ENCODE results near the gene GALNT2. TPM values are rescaled to one million over a fixed set of nuclear protein-coding genes. Genes with fewer than 3 reads are reported as not detected.

GALNT2 gene
- total and polyA plus RNA-seq, 9 of the 15 experiments (the other 6 are each of a cell fraction or from before 2014, with no cell fraction given): 1.6 to 106 (median 51.9) TPM

GRCh38 chr1:230176871-230177411 is 109.9 kb downstream of the GALNT2 start:
- intact Hi-C loops (cut with micrococcal nuclease): loop anchor here (10.0 kb wide), 1 partner anchor 332 kb away; no protein-coding TSS in a partner anchor
- Histone ChIP-seq H3K4me1 (replicated peaks in 1 of 2; ENCODE audit: control insufficient read depth in 2 of 2, insufficient read depth in 2 of 2, low read length in 2 of 2) (peaks cover 17 to 38% of the 10 kb centered on the region in 2 experiments), H3K9me3 (replicated peaks; ENCODE audit: control insufficient read depth, insufficient read depth, low read depth, low read length) (no peaks in the 10 kb centered on the region), H3K36me3 (ENCODE audit: control insufficient read depth, insufficient read depth, low read length) (peaks cover 32% of the 10 kb centered on the region; the same call in 2 of the 3 replicates), H3K9ac (ENCODE audit: insufficient read depth in 1 of 2, low read depth in 2 of 2, low read length in 2 of 2) (peak overlapping the region; percentile 24 to 82), H4K20me1 (replicated peaks; ENCODE audit: control insufficient read depth, insufficient read depth, low read length) (0 out of 2 replicates have a peak, but pooled peaks cover 5% of the 10 kb centered on the region), H3K27me3 (ENCODE audit: control insufficient read depth in 2 of 2, insufficient read depth in 2 of 2, low read length in 2 of 2) (no peaks in the 10 kb centered on the region), H3K4me2 (ENCODE audit: insufficient read depth, low read length) (peak overlapping the region; percentile 80), H3K4me3 (peak overlapping the region; percentile 24), H3K9me1 (ENCODE audit: control insufficient read depth, insufficient read depth, low read length) (no peaks in the 10 kb centered on the region), H2AFZ (ENCODE audit: low read depth, low read length) (peak overlapping the region; percentile 78), H3K27ac (ENCODE audit: extremely low read depth, low read depth, low read length) (peak overlapping the region; percentile 66), H3K79me2 (ENCODE audit: control insufficient read depth, insufficient read depth, low read length) (peaks cover 54% of the 10 kb centered on the region)
- ChIA-PET CTCF (ENCODE audit: low intra/inter-chr PET ratio) (no interaction called here), POLR2A (interaction anchor here (0.5 to 1.5 kb wide), 13 partner anchors 9 to 638 kb away, joined by 3 to 6 read pairs (median 4); no protein-coding TSS in a partner anchor)
- peak; percentile 66 to 86 (median 76) for DNase-seq (ENCODE audit: extremely low read depth in 1 of 4, low spot score in 3 of 4)
- FAIRE-seq: peak; percentile 86
- BruUV-seq (replicated peaks): no TSS peak
- peak; percentile 95 for ATAC-seq
- in situ Hi-C loops (cut with MboI): no loop called here
- 2% methylated on average over 17 of the region's 17 CpGs for WGBS (ENCODE audit: insufficient coverage, low coverage, missing lambda C conversion rate)
- TF ChIP-seq REST (IDR thresholded peaks at IDR 0.05; ENCODE audit: borderline replicate concordance) (0 out of 2 replicates have a peak, but pooled peaks have one; percentile 5), REST (CRISPR knock-in tag; IDR thresholded peaks at IDR 0.05; ENCODE audit: low read depth) (no peak), NRF1 (conservative IDR thresholded peaks at IDR 0.05 in 1 of 2, IDR thresholded peaks at IDR 0.05 in 1 of 2) (peak; percentile 62 to 63), RCOR1 (IDR thresholded peaks at IDR 0.05; ENCODE audit: borderline replicate concordance in 1 of 2, low read depth in 2 of 2, low read length in 2 of 2) (peak in 1 of 2 experiments; percentile 76; a peak in 2 of 4 replicates), RNF2 (IDR thresholded peaks at IDR 0.05) (peak; percentile 41; the same call in 1 of the 2 replicates), RAD21 (CRISPR knock-in tag; conservative IDR thresholded peaks at IDR 0.05 in 1 of 2, IDR thresholded peaks at IDR 0.05 in 1 of 2) (peak in 1 of 2 experiments; percentile 36; a peak in 2 of 4 replicates), SPI1 (IDR thresholded peaks at IDR 0.05; ENCODE audit: borderline replicate concordance, low read depth, low read length) (peak; percentile 56; the same call in 1 of the 2 replicates), EP400 (IDR thresholded peaks at IDR 0.05) (peak; percentile 48), CREB5 (CRISPR knock-in tag; IDR thresholded peaks at IDR 0.05) (no peak), MNT (conservative IDR thresholded peaks at IDR 0.05) (0 out of 4 replicates have a peak, but pooled peaks of 1 of the 2 experiments have one; percentile 50)

Data from K562 (cell line).